Activated naive CD4-positive, alpha-beta T cell (primary cell): ENCODE measurements around the gene IQCC.

Experiments used
- DNase-seq, 4 experiments: peaks; one replicate each; lab custom pipeline; 2025; lab: John Stamatoyannopoulos, UW

The IQCC gene

GRCh38 chr1:32257227-32257508, 51.7 kb downstream of the IQCC start:
- no peak for DNase-seq
